ENCODE measurements around the gene KCNIP1.

GRCh38 chr5:170464280-170465127 is 39.3 kb upstream of the KCNIP1 start:
- TF ChIP-seq CBFA2T2 (conservative IDR thresholded peaks at IDR 0.05): no peak
- no peak for TF ChIP-seq CTCF (IDR thresholded peaks at IDR 0.05 in 2 of 3, conservative IDR thresholded peaks at IDR 0.05 in 1 of 3; ENCODE audit: insufficient read depth in 2 of 3, low read depth in 1 of 3, low read length in 3 of 3)
- no peak for TF ChIP-seq CBX1 (IDR thresholded peaks at IDR 0.05; ENCODE audit: low read depth)
- no peak for TF ChIP-seq DIDO1 (tag; IDR thresholded peaks at IDR 0.05; ENCODE audit: low read depth)
- TF ChIP-seq TGIF2 (CRISPR knock-in tag; IDR thresholded peaks at IDR 0.05): no peak
- no peak for TF ChIP-seq ZNF324 (CRISPR knock-in tag; IDR thresholded peaks at IDR 0.05)
- TF ChIP-seq, protein P1, sequence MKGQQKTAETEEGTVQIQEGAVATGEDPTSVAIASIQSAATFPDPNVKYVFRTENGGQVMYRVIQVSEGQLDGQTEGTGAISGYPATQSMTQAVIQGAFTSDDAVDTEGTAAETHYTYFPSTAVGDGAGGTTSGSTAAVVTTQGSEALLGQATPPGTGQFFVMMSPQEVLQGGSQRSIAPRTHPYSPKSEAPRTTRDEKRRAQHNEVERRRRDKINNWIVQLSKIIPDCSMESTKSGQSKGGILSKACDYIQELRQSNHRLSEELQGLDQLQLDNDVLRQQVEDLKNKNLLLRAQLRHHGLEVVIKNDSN (CRISPR knock-in tag; IDR thresholded peaks at IDR 0.05): no peak
- no peak for TF ChIP-seq VEZF1 (CRISPR knock-in tag; IDR thresholded peaks at IDR 0.05)
